ENCODE measurements around the gene CLEC1B.

GRCh38 chr12:9971181-9971580, 27.7 kb downstream of the CLEC1B start, which contains the start of gene CLEC12A:
- TF ChIP-seq POLR2AphosphoS5 (IDR thresholded peaks at IDR 0.05; ENCODE audit: insufficient read depth in 1 of 2, low read depth in 1 of 2) (no peak), CTCF (IDR thresholded peaks at IDR 0.05) (no peak), POLR2A (IDR thresholded peaks at IDR 0.05) (no peak)
